Activated T-helper 1 cell treated with anti-CD3 and anti-CD28 coated beads, Interleukin-2, amount 50 U/mL, for 16 hours (primary cell): ENCODE measurements around the gene SNRPD3.
"Not testable (repeated sequence)": the region's sequence is repeated elsewhere in the genome, so short reads cannot be mapped to it uniquely, and the experiment has no call there.

ENCODE experiments used
- DNase-seq, 2 donors: peaks; one replicate each; pipeline ENCODE4 v3.0.0-alpha.2; 2020; ENCODE audit warnings: low read depth in 1 of 2, low spot score in 1 of 2

SNRPD3 gene

GRCh38 chr22:24532075-24532474 is 23.7 kb upstream of the SNRPD3 start:
- DNase-seq: no peak

GRCh38 chr22:24535348-24535747 is 20.5 kb upstream of the SNRPD3 start:
- no peak for DNase-seq

GRCh38 chr22:24536089-24536488 is 19.7 kb upstream of the SNRPD3 start:
- DNase-seq: no peak

- DNase-seq: no peak
Measured at GRCh38 chr22:24540470-24540869, 15.3 kb upstream of the SNRPD3 start.

GRCh38 chr22:24541681-24542515 is 13.9 kb upstream of the SNRPD3 start:
- DNase-seq: no peak

- no peak for DNase-seq
Measured at GRCh38 chr22:24542641-24543040, 13.2 kb upstream of the SNRPD3 start.

DNA sequence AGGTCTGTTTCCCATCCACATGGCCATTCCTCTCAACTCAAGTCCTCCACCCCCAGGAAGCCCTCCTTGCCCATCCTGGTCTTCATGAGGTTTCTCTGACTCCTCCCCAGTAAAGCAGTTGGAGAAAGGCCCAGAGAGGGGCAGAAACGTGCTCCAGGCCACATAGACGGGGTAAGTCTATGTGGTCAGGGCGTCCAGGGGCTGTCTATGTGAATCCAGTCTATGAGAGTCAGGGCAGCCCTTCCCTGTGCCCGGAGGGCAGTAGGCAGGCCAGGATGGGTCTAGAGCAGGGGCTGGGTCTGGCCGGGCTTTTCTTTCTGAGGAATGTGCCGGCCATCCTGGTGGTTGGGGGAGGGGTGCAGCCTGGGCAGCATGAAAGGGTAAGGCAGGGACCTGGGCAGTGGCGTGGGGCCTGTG is 12.6 kb upstream of the SNRPD3 start:
- DNase-seq: no peak

- DNase-seq: no peak
Measured at GRCh38 chr22:24543679-24544243, 12.0 kb upstream of the SNRPD3 start.

GRCh38 chr22:24548812-24549211 is 7.0 kb upstream of the SNRPD3 start:
- no peak for DNase-seq

GRCh38 chr22:24550028-24550901 is 5.5 kb upstream of the SNRPD3 start:
- no peak for DNase-seq

DNA sequence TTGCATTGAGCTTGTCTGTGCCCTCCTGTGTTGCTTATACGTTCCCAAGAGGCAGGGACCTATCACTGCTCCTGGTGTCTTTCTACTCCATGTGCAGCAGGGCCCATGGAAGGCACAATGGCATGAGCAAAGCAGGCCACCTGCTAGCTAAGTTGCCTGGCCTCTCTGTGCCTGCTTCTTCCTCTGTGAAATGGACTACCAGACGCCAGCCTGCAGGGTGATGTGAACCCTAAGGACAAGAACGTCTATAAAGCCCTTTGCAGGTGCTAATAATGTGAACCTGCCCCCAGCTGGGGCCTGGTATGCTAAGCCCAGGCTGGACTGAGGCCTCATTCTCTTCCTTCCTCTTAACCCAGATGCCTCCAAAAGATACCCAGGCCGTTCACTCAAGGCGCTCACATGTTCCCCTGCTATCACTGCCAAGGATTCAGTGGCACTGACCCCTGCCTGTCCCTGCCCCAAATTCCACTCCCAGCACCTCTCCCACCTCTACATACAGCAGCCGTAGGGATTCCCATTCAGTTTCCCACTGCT is 4.8 kb upstream of the SNRPD3 start:
- DNase-seq: no peak

DNA sequence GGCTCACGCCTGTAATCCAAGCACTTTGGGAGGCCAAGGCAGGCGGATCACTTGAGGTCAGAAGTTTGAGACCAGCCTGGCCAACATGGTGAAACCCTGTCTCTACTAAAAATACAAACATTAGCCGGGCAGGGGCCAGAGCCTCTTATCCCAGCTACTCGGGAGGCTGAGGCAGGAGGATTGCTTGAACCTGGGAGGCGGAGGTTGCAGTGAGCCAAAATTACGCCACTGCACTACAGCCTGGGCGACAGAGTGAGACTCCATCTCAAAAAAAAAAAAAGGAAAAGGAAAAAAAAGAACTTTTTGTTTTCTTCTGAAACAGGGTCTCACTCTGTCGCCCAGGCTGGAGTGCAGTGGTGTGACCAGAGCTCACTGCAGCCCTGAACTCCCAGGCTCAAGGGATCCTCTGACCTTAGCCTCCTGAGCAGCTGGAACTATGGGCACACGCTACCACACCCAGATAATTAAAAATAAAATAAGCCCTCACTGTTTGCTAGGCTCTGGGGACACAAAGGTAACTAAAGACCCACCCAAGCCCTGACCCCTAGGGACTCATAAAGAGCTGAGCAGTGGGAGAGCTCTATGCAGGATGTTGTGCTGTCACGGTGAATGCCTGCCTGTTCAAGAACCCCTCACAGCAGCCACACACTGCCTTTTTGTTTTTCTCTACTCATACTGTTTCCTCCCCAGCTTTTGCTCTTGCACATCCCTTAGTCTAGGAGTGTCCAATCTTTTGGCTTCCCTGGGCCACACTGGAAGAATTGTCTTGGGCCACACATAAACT is 3.1 kb upstream of the SNRPD3 start:
- not testable (repeated sequence) for DNase-seq

- DNase-seq: no peak
Measured at GRCh38 chr22:24553597-24554312, 2.0 kb upstream of the SNRPD3 start.

DNA sequence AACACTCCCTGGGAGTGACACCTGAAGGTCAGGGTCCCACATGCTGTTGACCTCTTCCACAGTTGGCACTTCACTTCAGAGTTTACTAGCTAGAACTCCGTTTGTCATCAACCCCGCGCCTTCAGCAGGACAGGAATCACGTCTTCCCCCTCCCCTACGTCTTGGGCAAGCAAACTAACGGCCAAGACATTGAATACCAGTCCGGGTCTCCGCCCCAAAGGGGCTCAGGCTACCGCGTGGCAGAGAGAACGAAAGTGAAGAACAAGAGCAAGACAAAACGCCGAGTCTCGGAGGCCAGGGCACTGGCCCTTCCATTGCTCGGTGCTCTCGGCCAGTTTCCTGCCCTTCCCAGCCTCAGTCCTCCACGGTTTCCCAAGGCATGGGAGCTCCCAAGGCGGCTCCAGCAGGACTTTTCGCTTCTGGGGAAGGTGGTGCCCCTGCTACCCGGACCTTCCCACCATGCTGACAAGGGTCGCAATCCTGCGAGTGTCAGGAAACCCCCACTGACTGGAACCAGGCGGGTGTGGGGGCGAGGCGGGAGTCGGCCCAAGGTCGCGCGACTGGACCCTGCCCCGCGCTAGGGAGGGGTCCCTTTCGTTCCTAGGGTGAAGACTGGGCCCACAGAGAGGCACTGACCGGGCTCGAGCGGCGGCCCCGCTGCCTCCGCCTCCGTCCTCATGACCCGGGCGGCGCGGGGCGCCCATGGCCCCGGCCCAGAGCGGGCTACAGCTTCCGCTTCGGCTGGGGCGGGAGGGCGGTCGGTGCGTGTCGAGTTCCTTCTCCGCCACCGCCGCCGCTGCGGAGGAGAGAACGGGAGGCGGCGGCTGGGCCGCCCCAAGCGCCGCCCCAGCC is 1.3 kb upstream of the SNRPD3 start, which contains the start of gene GUCD1:
GUCD1 (minus strand) TSS at position 826 of the 852 bp plus-strand sequence; CDS start at position 679, 147 bp downstream.
- DNase-seq: no peak

- DNase-seq: no peak
Measured at GRCh38 chr22:24559471-24559870, 3.7 kb downstream of the SNRPD3 start.

DNA sequence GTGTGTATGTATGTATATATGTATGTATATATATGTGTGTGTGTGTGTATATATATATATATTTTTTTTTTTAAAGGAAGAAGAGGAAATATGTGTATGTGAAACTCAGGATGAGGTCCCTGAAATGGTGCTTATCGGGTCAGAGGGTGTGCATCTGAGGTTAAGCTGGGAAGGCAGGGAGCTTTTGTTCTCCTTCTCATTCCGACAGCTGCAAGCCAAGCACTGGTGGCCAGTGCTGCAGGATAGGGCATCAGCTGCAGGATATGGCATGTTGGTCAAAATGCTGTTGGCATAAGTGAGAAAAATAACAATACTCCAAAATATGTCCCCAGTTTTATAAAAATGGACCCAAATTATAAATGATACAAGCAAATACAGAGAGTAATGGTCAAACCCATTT is 7.4 kb downstream of the SNRPD3 start:
- DNase-seq: no peak

- no peak for DNase-seq
Measured at GRCh38 chr22:24564376-24565058, 8.7 kb downstream of the SNRPD3 start.

GRCh38 chr22:24565077-24565476 is 9.3 kb downstream of the SNRPD3 start:
- no peak for DNase-seq
